NCI-H510A (cell line): ENCODE measurements around the gene CGB8.
"Not testable (repeated sequence)": the region's sequence is repeated elsewhere in the genome, so short reads cannot be mapped to it uniquely, and the experiment has no call there.

Experiments used
- DNase-seq: peaks from one replicate; lab custom pipeline; 2025; lab: John Stamatoyannopoulos, UW

The CGB8 gene

GRCh38 chr19:49049011-49049410 is at the start of gene CGB8:
Gene CGB8 (minus strand): TSS chr19:49049111. CDS start chr19:49048739, 372 bp downstream.
- DNase-seq = not testable (repeated sequence)

GRCh38 chr19:49097453-49098288 is 48.8 kb upstream of the CGB8 start:
- no peak for DNase-seq

- no peak for DNase-seq
These were observed 45.9 kb upstream of the CGB8 start for GRCh38 chr19:49094505-49095482.

- no peak for DNase-seq
These were observed 43.8 kb upstream of the CGB8 start for GRCh38 chr19:49092686-49093085.

GRCh38 chr19:49091391-49092038 is 42.6 kb upstream of the CGB8 start:
- no peak for DNase-seq

- no peak for DNase-seq
These were observed 37.4 kb upstream of the CGB8 start for GRCh38 chr19:49086296-49086695.

GRCh38 chr19:49085868-49086232 is 36.9 kb upstream of the CGB8 start:
- DNase-seq = no peak

- DNase-seq = peak; percentile 99
These were observed 36.3 kb upstream of the CGB8 start, which contains the start of gene SNRNP70 for GRCh38 chr19:49085020-49085867. Gene SNRNP70 (plus strand): TSS chr19:49085451. CDS start chr19:49086415, 964 bp downstream.

GRCh38 chr19:49084206-49085019 is 35.5 kb upstream of the CGB8 start:
- no peak for DNase-seq

- DNase-seq = no peak
These were observed 32.4 kb upstream of the CGB8 start for GRCh38 chr19:49081273-49081672.

GRCh38 chr19:49080392-49080791 is 31.5 kb upstream of the CGB8 start:
- no peak for DNase-seq

- not testable (repeated sequence) for DNase-seq
These were observed 26.0 kb upstream of the CGB8 start for GRCh38 chr19:49074869-49075268.

GRCh38 chr19:49073514-49074378 is 24.8 kb upstream of the CGB8 start:
- no peak for DNase-seq

GRCh38 chr19:49071860-49072547 is 23.1 kb upstream of the CGB8 start:
- no peak for DNase-seq

GRCh38 chr19:49070416-49070815 is 21.5 kb upstream of the CGB8 start:
- no peak for DNase-seq

- DNase-seq = no peak
These were observed 20.1 kb upstream of the CGB8 start for GRCh38 chr19:49069026-49069425.

- no peak for DNase-seq
These were observed 18.6 kb upstream of the CGB8 start for GRCh38 chr19:49067554-49067953.

- no peak for DNase-seq
These were observed 17.1 kb upstream of the CGB8 start for GRCh38 chr19:49065905-49066512.
